Stimulated activated CD8-positive, alpha-beta memory T cell treated with anti-CD3 and anti-CD28 coated beads, Interleukin-2, amount 100 ng/mL, for 1 hour (primary cell): ENCODE data around the gene VPS33B.

Source experiments
- DNase-seq, 2 donors: peaks; one replicate each; pipeline ENCODE4 v3.0.0-alpha.2; 2020; ENCODE audit warnings: low read depth in 2 of 2

Gene VPS33B

GRCh38 chr15:90979582-90979981, 42.8 kb downstream of the VPS33B start:
- DNase-seq = no peak

GRCh38 chr15:90974216-90974615, 48.2 kb downstream of the VPS33B start:
- DNase-seq = no peak

GRCh38 chr15:90972133-90972532, 50.3 kb downstream of the VPS33B start:
- no peak for DNase-seq

- DNase-seq = no peak
Measured at GRCh38 chr15:90970274-90970673, 52.1 kb downstream of the VPS33B start.

GRCh38 chr15:90968434-90968833, 54.0 kb downstream of the VPS33B start:
- no peak for DNase-seq

GRCh38 chr15:90967206-90967605, 55.2 kb downstream of the VPS33B start:
- DNase-seq = no peak

- no peak for DNase-seq
Measured at GRCh38 chr15:90966262-90966661, 56.1 kb downstream of the VPS33B start.

- no peak for DNase-seq
Measured at GRCh38 chr15:90962021-90962420, 60.4 kb downstream of the VPS33B start.

- no peak for DNase-seq
Measured at GRCh38 chr15:90960298-90961091, 61.9 kb downstream of the VPS33B start.

- no peak for DNase-seq
Measured at GRCh38 chr15:90959894-90960293, 62.5 kb downstream of the VPS33B start.

GRCh38 chr15:90959028-90959595, 63.3 kb downstream of the VPS33B start:
- no peak for DNase-seq

- no peak for DNase-seq
Measured at GRCh38 chr15:90957791-90958190, 64.6 kb downstream of the VPS33B start.

GRCh38 chr15:90957031-90957790, 65.2 kb downstream of the VPS33B start:
- no peak for DNase-seq

GRCh38 chr15:90956274-90957030, 65.9 kb downstream of the VPS33B start:
- DNase-seq = peak; percentile 35

- DNase-seq = no peak
Measured at GRCh38 chr15:90955624-90956273, 66.6 kb downstream of the VPS33B start.

GRCh38 chr15:90954712-90955623, 67.4 kb downstream of the VPS33B start, which contains the start of gene RCCD1:
RCCD1 (plus strand) TSS chr15:90954884; CDS start chr15:90956735, 1,851 bp downstream.
- peak; percentile 71 to 76 for DNase-seq

- no peak for DNase-seq
Measured at GRCh38 chr15:90953947-90954711, 68.3 kb downstream of the VPS33B start.

GRCh38 chr15:90952901-90953677, 69.3 kb downstream of the VPS33B start:
- no peak for DNase-seq

- no peak for DNase-seq
Measured at GRCh38 chr15:90950676-90951075, 71.7 kb downstream of the VPS33B start.
